H9 (cell line): ENCODE measurements around the gene DENND5B. TPM values are rescaled to one million over a fixed set of nuclear protein-coding genes. Genes with fewer than 3 reads are reported as not detected.

Experiments used
- DNase-seq: peaks from one replicate; pipeline ENCODE4 v3.0.0-alpha.2; 2017
- H2AFZ ChIP-seq: one replicate; pipeline ENCODE4 v1.6.1; 2013; ENCODE audit warnings: mild to moderate bottlenecking, low read length, control low read depth, moderate library complexity
- H2AK5ac ChIP-seq: 2 replicates; pipeline ENCODE4 v1.6.1; 2013; ENCODE audit warnings: low read length, control low read depth, mixed read lengths; ENCODE audit not compliant: insufficient read length
- H2BK120ac ChIP-seq: one replicate; pipeline ENCODE4 v1.6.1; 2013; ENCODE audit warnings: low read depth, mild to moderate bottlenecking, low read length, control low read depth, inconsistent platforms; ENCODE audit not compliant: poor library complexity, severe bottlenecking
- H2BK12ac ChIP-seq: 2 replicates; pipeline ENCODE4 v1.6.1; 2013; ENCODE audit warnings: low read length, control low read depth, mixed read lengths, low read depth; ENCODE audit not compliant: insufficient read length
- H2BK15ac ChIP-seq: 2 replicates; pipeline ENCODE4 v1.6.1; 2013; ENCODE audit warnings: low read depth, low read length, control low read depth
- H2BK20ac ChIP-seq: one replicate; pipeline ENCODE4 v1.6.1; 2013; ENCODE audit warnings: low read depth, mild to moderate bottlenecking, low read length, control low read depth, inconsistent platforms; ENCODE audit not compliant: poor library complexity, severe bottlenecking
- H2BK5ac ChIP-seq: 2 replicates; pipeline ENCODE4 v1.6.1; 2013; ENCODE audit warnings: low read length, control low read depth, mixed read lengths; ENCODE audit not compliant: insufficient read length
- H3K14ac ChIP-seq: 2 replicates; pipeline ENCODE4 v1.6.1; 2013; ENCODE audit warnings: low read length, control low read depth; ENCODE audit not compliant: insufficient read depth
- H3K18ac ChIP-seq: 2 replicates; pipeline ENCODE4 v1.6.1; 2013; ENCODE audit warnings: low read depth, mild to moderate bottlenecking, mixed read lengths, low read length, control low read depth; ENCODE audit not compliant: insufficient read length
- H3K23ac ChIP-seq: 2 replicates; pipeline ENCODE4 v1.6.1; 2013; ENCODE audit warnings: low read length, control low read depth, mixed read lengths, low read depth; ENCODE audit not compliant: insufficient read length
- H3K23me2 ChIP-seq: 2 replicates; pipeline ENCODE4 v1.6.1; 2013; ENCODE audit warnings: low read depth, mild to moderate bottlenecking, mixed read lengths, low read length, control low read depth; ENCODE audit not compliant: insufficient read length, poor library complexity, severe bottlenecking
- H3K27ac ChIP-seq: 2 replicates; pipeline ENCODE4 v1.5.1; 2013; ENCODE audit warnings: low read length, control low read depth, mixed read lengths, low read depth; ENCODE audit not compliant: insufficient read length
- H3K27me3 ChIP-seq: 2 replicates; pipeline ENCODE4 v1.6.1; 2013; ENCODE audit warnings: low read length, control low read depth, inconsistent platforms; ENCODE audit not compliant: insufficient read depth
- H3K4ac ChIP-seq: 2 replicates; pipeline ENCODE4 v1.6.1; 2013; ENCODE audit warnings: low read depth, mild to moderate bottlenecking, control low read depth, inconsistent platforms, low read length, moderate library complexity
- H3K4me1 ChIP-seq: 2 replicates; pipeline ENCODE4 v1.6.1; 2013; ENCODE audit warnings: low read length, control low read depth, inconsistent platforms; ENCODE audit not compliant: insufficient read depth
- H3K4me2 ChIP-seq: 2 replicates; pipeline ENCODE4 v1.6.1; 2013; ENCODE audit warnings: low read length, control low read depth, mixed read lengths; ENCODE audit not compliant: insufficient read length, insufficient read depth
- H3K56ac ChIP-seq: 2 replicates; pipeline ENCODE4 v1.6.1; 2013; ENCODE audit warnings: low read depth, mild to moderate bottlenecking, mixed read lengths, low read length, control low read depth; ENCODE audit not compliant: insufficient read length
- H3K79me1 ChIP-seq: 2 replicates; pipeline ENCODE4 v1.6.1; 2013; ENCODE audit warnings: low read depth, mild to moderate bottlenecking, moderate library complexity, low read length, control low read depth, inconsistent platforms; ENCODE audit not compliant: insufficient read depth, poor library complexity, severe bottlenecking
- H3K79me2 ChIP-seq: 2 replicates; pipeline ENCODE4 v1.6.1; 2013; ENCODE audit warnings: low read length, control low read depth, inconsistent platforms; ENCODE audit not compliant: insufficient read depth
- H3K9ac ChIP-seq: 2 replicates; pipeline ENCODE4 v1.6.1; 2013; ENCODE audit warnings: low read length, control low read depth, mixed read lengths; ENCODE audit not compliant: insufficient read length; ENCODE audit errors: extremely low read depth
- H3K9me3 ChIP-seq: one replicate; pipeline ENCODE4 v1.6.1; 2013; ENCODE audit warnings: low read depth, low read length, inconsistent platforms; ENCODE audit not compliant: control insufficient read depth
- H3T11ph ChIP-seq: one replicate; pipeline ENCODE4 v1.6.1; 2013; ENCODE audit warnings: mild to moderate bottlenecking, low read length, control low read depth, inconsistent platforms
- H4K20me1 ChIP-seq: one replicate; pipeline ENCODE4 v1.6.1; 2013; ENCODE audit not compliant: control insufficient read depth, insufficient read length, insufficient read depth
- H4K5ac ChIP-seq: 2 replicates; pipeline ENCODE4 v1.6.1; 2013; ENCODE audit warnings: low read depth, mild to moderate bottlenecking, mixed read lengths, low read length, control low read depth; ENCODE audit not compliant: insufficient read length
- H4K8ac ChIP-seq: replicated peaks from 2 replicates; pipeline ENCODE4 v1.6.1; 2013; ENCODE audit warnings: low read length, control low read depth, mixed read lengths, low read depth; ENCODE audit not compliant: insufficient read length
- H4K91ac ChIP-seq: 2 replicates; pipeline ENCODE4 v1.6.1; 2013; ENCODE audit warnings: low read depth, mild to moderate bottlenecking, moderate library complexity, mixed read lengths, low read length, control low read depth; ENCODE audit not compliant: insufficient read length
- H3K27ac Mint-ChIP-seq, 3 experiments: 2 replicates in 2 of 3; 3 replicates in 1 of 3; pipeline ENCODE4 v1.8.0; 2020 to 2021; ENCODE audit warnings: mixed read lengths in 3 of 3, mild to moderate bottlenecking in 1 of 3, moderate library complexity in 1 of 3
- H3K27me3 Mint-ChIP-seq: 2 replicates; pipeline ENCODE4 v1.8.0; 2021; ENCODE audit warnings: low read depth, mild to moderate bottlenecking, moderate library complexity, mixed read lengths
- H3K36me3 Mint-ChIP-seq, 3 experiments: 2 replicates in 2 of 3; 3 replicates in 1 of 3; pipeline ENCODE4 v1.8.0; 2020 to 2021; ENCODE audit warnings: low read depth in 3 of 3, mixed read lengths in 3 of 3; ENCODE audit not compliant: insufficient read depth in 1 of 3
- H3K4me1 Mint-ChIP-seq, 2 experiments: 2 replicates each; pipeline ENCODE4 v1.8.0; 2020; ENCODE audit warnings: mixed read lengths in 2 of 2
- H3K4me3 Mint-ChIP-seq, 2 experiments: 2 replicates in 1 of 2; 3 replicates in 1 of 2; pipeline ENCODE4 v1.8.0; 2020 to 2021; ENCODE audit warnings: mild to moderate bottlenecking in 2 of 2, mixed read lengths in 2 of 2, moderate library complexity in 1 of 2
- H3K9me3 Mint-ChIP-seq, 2 experiments: 2 replicates in 1 of 2; 3 replicates in 1 of 2; pipeline ENCODE4 v1.8.0; 2020; ENCODE audit warnings: mild to moderate bottlenecking in 2 of 2, mixed read lengths in 2 of 2, moderate library complexity in 1 of 2
- CTCF ChIP-seq: fragments of 200-600 bp; sonication (generic); conservative IDR thresholded peaks from 3 replicates; pipeline ENCODE4 v1.8.0; 2021; ENCODE audit warnings: antibody characterized with exemption, mild to moderate bottlenecking
- WGBS: extraction: QIAGEN DNeasy Blood & Tissue Kit; methylation state at CpG from one replicate; pipeline ENCODE4 v1.1.7; 2013; ENCODE audit warnings: missing lambda C conversion rate, low lambda C conversion rate, mixed read lengths; ENCODE audit not compliant: insufficient read length; ENCODE audit errors: extremely low coverage; 5-methylcytosine and 5-hydroxymethylcytosine counted together
- total RNA-seq: library from RNA; stranded (reverse); gene quantifications from 2 replicates; pipeline ENCODE4 v1.2.1, GENCODE V29; 2021

The DENND5B gene
- total RNA-seq, 1 experiment from 2014 or later, result 13.4 TPM

GRCh38 chr12:31585271-31585670 is 5.7 kb downstream of the DENND5B start:
- Histone ChIP-seq H2AK5ac (no peak overlapping the region), H3K27ac (no peak overlapping the region), H2BK15ac (no peak overlapping the region), H3K23ac (no peak overlapping the region), H4K5ac (no peak overlapping the region), H3K18ac (no peak overlapping the region), H3K9ac (no peak overlapping the region), H2BK5ac (no peak overlapping the region), H2AFZ (no peak overlapping the region), H4K20me1 (no peaks in the 10 kb centered on the region), H3K4me2 (no peak overlapping the region), H3K79me2 (0 out of 2 replicates have a peak, but pooled peaks cover 2% of the 10 kb centered on the region), H3K27me3 (no peaks in the 10 kb centered on the region), H2BK20ac (no peak overlapping the region), H3K4ac (no peak overlapping the region), H4K91ac (no peak overlapping the region), H3K14ac (no peak overlapping the region), H3K79me1 (peaks cover 3% of the 10 kb centered on the region), H3K9me3 (no peaks in the 10 kb centered on the region), H3K4me1 (no peaks in the 10 kb centered on the region), H4K8ac (no peak overlapping the region), H3T11ph (no peak overlapping the region), H3K23me2 (peaks cover 3% of the 10 kb centered on the region), H2BK12ac (no peak overlapping the region), H2BK120ac (no peak overlapping the region), H3K56ac (no peak overlapping the region)
- no peaks in the 10 kb centered on the region for H3K9me3 Mint-ChIP-seq
- TF ChIP-seq CTCF, result no peak
- peaks cover 0 to 6% (median 3%) of the 10 kb centered on the region in 3 experiments; a peak in 1 of 7 replicates for H3K36me3 Mint-ChIP-seq
- H3K4me3 Mint-ChIP-seq, result no peak overlapping the region
- no peak for DNase-seq
- H3K27ac Mint-ChIP-seq, result no peak overlapping the region
- no CpG with 5 or more reads among the region's 3 CpGs for WGBS
- H3K27me3 Mint-ChIP-seq, result peaks cover 6% of the 10 kb centered on the region
- H3K4me1 Mint-ChIP-seq, result peaks cover 22 to 33% of the 10 kb centered on the region in 2 experiments
